H9 (cell line): ENCODE results near the gene WNT3. TPM values are rescaled to one million over a fixed set of nuclear protein-coding genes. Genes with fewer than 3 reads are reported as not detected.

Experiments used
- DNase-seq: peaks from one replicate; pipeline ENCODE4 v3.0.0-alpha.2; 2017
- H2AFZ ChIP-seq: one replicate; pipeline ENCODE4 v1.6.1; 2013; ENCODE audit warnings: mild to moderate bottlenecking, low read length, control low read depth, moderate library complexity
- H2AK5ac ChIP-seq: 2 replicates; pipeline ENCODE4 v1.6.1; 2013; ENCODE audit warnings: low read length, control low read depth, mixed read lengths; ENCODE audit not compliant: insufficient read length
- H2BK120ac ChIP-seq: one replicate; pipeline ENCODE4 v1.6.1; 2013; ENCODE audit warnings: low read depth, mild to moderate bottlenecking, low read length, control low read depth, inconsistent platforms; ENCODE audit not compliant: poor library complexity, severe bottlenecking
- H2BK12ac ChIP-seq: 2 replicates; pipeline ENCODE4 v1.6.1; 2013; ENCODE audit warnings: low read length, control low read depth, mixed read lengths, low read depth; ENCODE audit not compliant: insufficient read length
- H2BK15ac ChIP-seq: 2 replicates; pipeline ENCODE4 v1.6.1; 2013; ENCODE audit warnings: low read depth, low read length, control low read depth
- H2BK20ac ChIP-seq: one replicate; pipeline ENCODE4 v1.6.1; 2013; ENCODE audit warnings: low read depth, mild to moderate bottlenecking, low read length, control low read depth, inconsistent platforms; ENCODE audit not compliant: poor library complexity, severe bottlenecking
- H2BK5ac ChIP-seq: 2 replicates; pipeline ENCODE4 v1.6.1; 2013; ENCODE audit warnings: low read length, control low read depth, mixed read lengths; ENCODE audit not compliant: insufficient read length
- H3K14ac ChIP-seq: 2 replicates; pipeline ENCODE4 v1.6.1; 2013; ENCODE audit warnings: low read length, control low read depth; ENCODE audit not compliant: insufficient read depth
- H3K18ac ChIP-seq: 2 replicates; pipeline ENCODE4 v1.6.1; 2013; ENCODE audit warnings: low read depth, mild to moderate bottlenecking, mixed read lengths, low read length, control low read depth; ENCODE audit not compliant: insufficient read length
- H3K23ac ChIP-seq: 2 replicates; pipeline ENCODE4 v1.6.1; 2013; ENCODE audit warnings: low read length, control low read depth, mixed read lengths, low read depth; ENCODE audit not compliant: insufficient read length
- H3K23me2 ChIP-seq: 2 replicates; pipeline ENCODE4 v1.6.1; 2013; ENCODE audit warnings: low read depth, mild to moderate bottlenecking, mixed read lengths, low read length, control low read depth; ENCODE audit not compliant: insufficient read length, poor library complexity, severe bottlenecking
- H3K27ac ChIP-seq: 2 replicates; pipeline ENCODE4 v1.5.1; 2013; ENCODE audit warnings: low read length, control low read depth, mixed read lengths, low read depth; ENCODE audit not compliant: insufficient read length
- H3K27me3 ChIP-seq: 2 replicates; pipeline ENCODE4 v1.6.1; 2013; ENCODE audit warnings: low read length, control low read depth, inconsistent platforms; ENCODE audit not compliant: insufficient read depth
- H3K4ac ChIP-seq: 2 replicates; pipeline ENCODE4 v1.6.1; 2013; ENCODE audit warnings: low read depth, mild to moderate bottlenecking, control low read depth, inconsistent platforms, low read length, moderate library complexity
- H3K4me1 ChIP-seq: 2 replicates; pipeline ENCODE4 v1.6.1; 2013; ENCODE audit warnings: low read length, control low read depth, inconsistent platforms; ENCODE audit not compliant: insufficient read depth
- H3K4me2 ChIP-seq: 2 replicates; pipeline ENCODE4 v1.6.1; 2013; ENCODE audit warnings: low read length, control low read depth, mixed read lengths; ENCODE audit not compliant: insufficient read length, insufficient read depth
- H3K56ac ChIP-seq: 2 replicates; pipeline ENCODE4 v1.6.1; 2013; ENCODE audit warnings: low read depth, mild to moderate bottlenecking, mixed read lengths, low read length, control low read depth; ENCODE audit not compliant: insufficient read length
- H3K79me1 ChIP-seq: 2 replicates; pipeline ENCODE4 v1.6.1; 2013; ENCODE audit warnings: low read depth, mild to moderate bottlenecking, moderate library complexity, low read length, control low read depth, inconsistent platforms; ENCODE audit not compliant: insufficient read depth, poor library complexity, severe bottlenecking
- H3K79me2 ChIP-seq: 2 replicates; pipeline ENCODE4 v1.6.1; 2013; ENCODE audit warnings: low read length, control low read depth, inconsistent platforms; ENCODE audit not compliant: insufficient read depth
- H3K9ac ChIP-seq: 2 replicates; pipeline ENCODE4 v1.6.1; 2013; ENCODE audit warnings: low read length, control low read depth, mixed read lengths; ENCODE audit not compliant: insufficient read length; ENCODE audit errors: extremely low read depth
- H3K9me3 ChIP-seq: one replicate; pipeline ENCODE4 v1.6.1; 2013; ENCODE audit warnings: low read depth, low read length, inconsistent platforms; ENCODE audit not compliant: control insufficient read depth
- H3T11ph ChIP-seq: one replicate; pipeline ENCODE4 v1.6.1; 2013; ENCODE audit warnings: mild to moderate bottlenecking, low read length, control low read depth, inconsistent platforms
- H4K20me1 ChIP-seq: one replicate; pipeline ENCODE4 v1.6.1; 2013; ENCODE audit not compliant: control insufficient read depth, insufficient read length, insufficient read depth
- H4K5ac ChIP-seq: 2 replicates; pipeline ENCODE4 v1.6.1; 2013; ENCODE audit warnings: low read depth, mild to moderate bottlenecking, mixed read lengths, low read length, control low read depth; ENCODE audit not compliant: insufficient read length
- H4K8ac ChIP-seq: replicated peaks from 2 replicates; pipeline ENCODE4 v1.6.1; 2013; ENCODE audit warnings: low read length, control low read depth, mixed read lengths, low read depth; ENCODE audit not compliant: insufficient read length
- H4K91ac ChIP-seq: 2 replicates; pipeline ENCODE4 v1.6.1; 2013; ENCODE audit warnings: low read depth, mild to moderate bottlenecking, moderate library complexity, mixed read lengths, low read length, control low read depth; ENCODE audit not compliant: insufficient read length
- H3K27ac Mint-ChIP-seq, 3 experiments: 2 replicates in 2 of 3; 3 replicates in 1 of 3; pipeline ENCODE4 v1.8.0; 2020 to 2021; ENCODE audit warnings: mixed read lengths in 3 of 3, mild to moderate bottlenecking in 1 of 3, moderate library complexity in 1 of 3
- H3K27me3 Mint-ChIP-seq: 2 replicates; pipeline ENCODE4 v1.8.0; 2021; ENCODE audit warnings: low read depth, mild to moderate bottlenecking, moderate library complexity, mixed read lengths
- H3K36me3 Mint-ChIP-seq, 3 experiments: 2 replicates in 2 of 3; 3 replicates in 1 of 3; pipeline ENCODE4 v1.8.0; 2020 to 2021; ENCODE audit warnings: low read depth in 3 of 3, mixed read lengths in 3 of 3; ENCODE audit not compliant: insufficient read depth in 1 of 3
- H3K4me1 Mint-ChIP-seq, 2 experiments: 2 replicates each; pipeline ENCODE4 v1.8.0; 2020; ENCODE audit warnings: mixed read lengths in 2 of 2
- H3K4me3 Mint-ChIP-seq, 2 experiments: 2 replicates in 1 of 2; 3 replicates in 1 of 2; pipeline ENCODE4 v1.8.0; 2020 to 2021; ENCODE audit warnings: mild to moderate bottlenecking in 2 of 2, mixed read lengths in 2 of 2, moderate library complexity in 1 of 2
- H3K9me3 Mint-ChIP-seq, 2 experiments: 2 replicates in 1 of 2; 3 replicates in 1 of 2; pipeline ENCODE4 v1.8.0; 2020; ENCODE audit warnings: mild to moderate bottlenecking in 2 of 2, mixed read lengths in 2 of 2, moderate library complexity in 1 of 2
- WGBS: extraction: QIAGEN DNeasy Blood & Tissue Kit; methylation state at CpG from one replicate; pipeline ENCODE4 v1.1.7; 2013; ENCODE audit warnings: missing lambda C conversion rate, low lambda C conversion rate, mixed read lengths; ENCODE audit not compliant: insufficient read length; ENCODE audit errors: extremely low coverage; 5-methylcytosine and 5-hydroxymethylcytosine counted together
- total RNA-seq: library from RNA; stranded (reverse); gene quantifications from 2 replicates; pipeline ENCODE4 v1.2.1, GENCODE V29; 2021
- TF ChIP-seq, protein P1 (sequence below): fragments of 200-600 bp; sonication (generic); conservative IDR thresholded peaks from 3 replicates; pipeline ENCODE4 v1.8.0; 2021; ENCODE audit warnings: antibody characterized with exemption, mild to moderate bottlenecking

WNT3 gene
- total RNA-seq, 1 experiment from 2014 or later: 22.4 TPM

DNA sequence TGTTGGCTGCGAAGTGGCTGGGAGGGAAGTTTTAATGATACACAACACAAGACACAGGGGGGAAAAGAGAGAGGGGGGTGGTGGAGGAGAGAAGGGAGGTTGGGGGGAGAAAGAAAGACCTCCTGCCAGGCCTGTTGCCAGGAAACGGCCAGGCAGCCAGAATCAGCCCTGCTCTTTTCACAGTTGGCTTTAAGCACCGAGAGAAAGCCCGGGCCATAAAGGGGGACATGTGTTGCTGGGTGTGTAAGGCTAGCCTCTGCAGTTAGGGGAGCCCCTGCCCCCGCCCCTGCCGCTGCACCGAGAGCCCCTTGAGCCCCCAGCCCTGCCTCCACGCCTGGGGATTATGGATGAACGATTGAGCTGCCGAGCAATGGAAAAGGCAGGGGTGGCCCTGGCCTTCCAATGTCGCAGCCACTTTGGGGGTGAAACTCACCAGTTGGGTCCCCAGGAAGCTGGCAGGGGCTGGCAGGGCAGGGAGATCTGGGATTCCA is 13.9 kb upstream of the WNT3 start:
- no peak overlapping the region for H4K5ac ChIP-seq
- H3K27ac ChIP-seq: no peak overlapping the region
- H3K4me1 Mint-ChIP-seq: peaks cover 36 to 43% of the 10 kb centered on the region in 2 experiments
- no peak overlapping the region for H2BK120ac ChIP-seq
- no peak overlapping the region for H3K4me2 ChIP-seq
- peak; percentile 45 for DNase-seq
- H2BK15ac ChIP-seq: no peak overlapping the region
- H2AK5ac ChIP-seq: no peak overlapping the region
- H3K23ac ChIP-seq: no peak overlapping the region
- no peaks in the 10 kb centered on the region for H3K23me2 ChIP-seq
- no peaks in the 10 kb centered on the region for H4K20me1 ChIP-seq
- H2AFZ ChIP-seq: no peak overlapping the region
- H3K79me2 ChIP-seq: no peaks in the 10 kb centered on the region
- no peaks in the 10 kb centered on the region for H3K9me3 ChIP-seq
- H2BK12ac ChIP-seq: no peak overlapping the region
- no peaks in the 10 kb centered on the region for H3K79me1 ChIP-seq
- H3K27me3 ChIP-seq: no peaks in the 10 kb centered on the region
- no peak overlapping the region for H3K18ac ChIP-seq
- H2BK20ac ChIP-seq: no peak overlapping the region
- no peaks in the 10 kb centered on the region for H3K4me1 ChIP-seq
- WGBS: no CpG with 5 or more reads among the region's 11 CpGs
- no peak overlapping the region for H3T11ph ChIP-seq
- H4K8ac ChIP-seq: no peak overlapping the region
- H3K56ac ChIP-seq: no peak overlapping the region
- no peak overlapping the region for H4K91ac ChIP-seq
- H3K14ac ChIP-seq: peak overlapping the region; percentile 61; the same call in 1 of the 2 replicates
- H3K27me3 Mint-ChIP-seq: peaks cover 42% of the 10 kb centered on the region
- H3K4me3 Mint-ChIP-seq: peak overlapping the region in 1 of 2 experiments; percentile 46; a peak in 2 of 5 replicates
- H2BK5ac ChIP-seq: no peak overlapping the region
- no peak overlapping the region for H3K27ac Mint-ChIP-seq
- H3K9me3 Mint-ChIP-seq: no peaks in the 10 kb centered on the region; a peak in 1 of 5 replicates
- no peak overlapping the region for H3K4ac ChIP-seq
- TF ChIP-seq, protein P1, sequence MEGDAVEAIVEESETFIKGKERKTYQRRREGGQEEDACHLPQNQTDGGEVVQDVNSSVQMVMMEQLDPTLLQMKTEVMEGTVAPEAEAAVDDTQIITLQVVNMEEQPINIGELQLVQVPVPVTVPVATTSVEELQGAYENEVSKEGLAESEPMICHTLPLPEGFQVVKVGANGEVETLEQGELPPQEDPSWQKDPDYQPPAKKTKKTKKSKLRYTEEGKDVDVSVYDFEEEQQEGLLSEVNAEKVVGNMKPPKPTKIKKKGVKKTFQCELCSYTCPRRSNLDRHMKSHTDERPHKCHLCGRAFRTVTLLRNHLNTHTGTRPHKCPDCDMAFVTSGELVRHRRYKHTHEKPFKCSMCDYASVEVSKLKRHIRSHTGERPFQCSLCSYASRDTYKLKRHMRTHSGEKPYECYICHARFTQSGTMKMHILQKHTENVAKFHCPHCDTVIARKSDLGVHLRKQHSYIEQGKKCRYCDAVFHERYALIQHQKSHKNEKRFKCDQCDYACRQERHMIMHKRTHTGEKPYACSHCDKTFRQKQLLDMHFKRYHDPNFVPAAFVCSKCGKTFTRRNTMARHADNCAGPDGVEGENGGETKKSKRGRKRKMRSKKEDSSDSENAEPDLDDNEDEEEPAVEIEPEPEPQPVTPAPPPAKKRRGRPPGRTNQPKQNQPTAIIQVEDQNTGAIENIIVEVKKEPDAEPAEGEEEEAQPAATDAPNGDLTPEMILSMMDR: no peak
- H3K36me3 Mint-ChIP-seq: peaks cover 0 to 2% (median 0%) of the 10 kb centered on the region in 3 experiments; a peak in 1 of 7 replicates
- H3K9ac ChIP-seq: no peak overlapping the region
